GM23248 (cell line): ENCODE measurements around the gene TEAD3.

Experiments used
- EZH2 ChIP-seq: fragments of 200-600 bp; sonication (generic); IDR thresholded peaks from 2 replicates; pipeline ENCODE4 v1.6.1; 2018; ENCODE audit warnings: antibody characterized with exemption, mild to moderate bottlenecking; ENCODE audit not compliant: insufficient read depth, poor library complexity, severe bottlenecking
- EZH2phosphoT487 ChIP-seq: fragments of 200-600 bp; sonication (generic); IDR thresholded peaks from 2 replicates; pipeline ENCODE4 v1.6.1; 2018; ENCODE audit warnings: antibody characterized with exemption, moderate library complexity, mild to moderate bottlenecking, low read depth; ENCODE audit not compliant: insufficient read depth

DNA sequence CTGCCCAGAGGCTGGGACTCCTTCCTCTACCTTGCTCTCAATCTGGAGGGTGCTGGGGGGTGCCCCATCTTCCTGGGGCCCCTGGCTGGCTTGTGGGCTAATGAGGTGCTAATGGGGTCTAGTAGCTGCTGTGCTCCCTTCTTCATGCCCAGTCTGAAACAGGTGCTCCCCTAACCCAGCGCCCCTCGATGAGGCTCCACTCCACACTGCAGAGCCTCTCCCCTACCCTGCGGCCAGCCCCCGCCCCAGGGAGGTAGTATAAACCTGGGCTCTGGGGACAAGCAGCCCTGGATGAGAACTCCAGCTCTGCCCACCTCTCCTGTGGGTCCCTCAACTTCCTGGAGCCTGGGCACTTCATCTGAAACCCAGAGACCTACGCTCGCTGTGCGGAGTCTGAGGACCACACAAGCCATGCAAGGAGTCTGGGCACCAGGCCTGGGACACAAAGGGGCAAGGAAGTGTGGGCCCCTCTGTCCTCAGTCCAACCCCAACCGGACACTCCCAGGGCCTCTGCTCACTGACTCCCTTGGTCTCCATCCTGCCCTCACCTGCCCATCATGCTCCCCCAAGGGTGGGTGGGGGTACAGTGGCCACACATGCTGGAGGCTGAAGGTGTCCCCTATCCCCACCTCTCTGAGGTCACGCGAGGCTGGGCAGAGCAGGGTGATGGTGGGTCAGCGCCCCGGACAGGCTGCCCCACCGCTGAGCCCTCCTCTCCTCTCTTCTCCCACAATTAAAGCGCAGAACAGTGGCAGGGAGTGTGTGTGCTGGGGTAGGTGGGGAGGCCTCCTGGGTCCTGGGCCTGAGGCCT, 22.5 kb downstream of the TEAD3 start:
- TF ChIP-seq EZH2 (no peak), EZH2phosphoT487 (no peak)
